ENCODE measurements around the gene ATP8A2.

GRCh38 chr13:25934127-25934526 is 562.4 kb downstream of the ATP8A2 start:
- TF ChIP-seq, protein P1, sequence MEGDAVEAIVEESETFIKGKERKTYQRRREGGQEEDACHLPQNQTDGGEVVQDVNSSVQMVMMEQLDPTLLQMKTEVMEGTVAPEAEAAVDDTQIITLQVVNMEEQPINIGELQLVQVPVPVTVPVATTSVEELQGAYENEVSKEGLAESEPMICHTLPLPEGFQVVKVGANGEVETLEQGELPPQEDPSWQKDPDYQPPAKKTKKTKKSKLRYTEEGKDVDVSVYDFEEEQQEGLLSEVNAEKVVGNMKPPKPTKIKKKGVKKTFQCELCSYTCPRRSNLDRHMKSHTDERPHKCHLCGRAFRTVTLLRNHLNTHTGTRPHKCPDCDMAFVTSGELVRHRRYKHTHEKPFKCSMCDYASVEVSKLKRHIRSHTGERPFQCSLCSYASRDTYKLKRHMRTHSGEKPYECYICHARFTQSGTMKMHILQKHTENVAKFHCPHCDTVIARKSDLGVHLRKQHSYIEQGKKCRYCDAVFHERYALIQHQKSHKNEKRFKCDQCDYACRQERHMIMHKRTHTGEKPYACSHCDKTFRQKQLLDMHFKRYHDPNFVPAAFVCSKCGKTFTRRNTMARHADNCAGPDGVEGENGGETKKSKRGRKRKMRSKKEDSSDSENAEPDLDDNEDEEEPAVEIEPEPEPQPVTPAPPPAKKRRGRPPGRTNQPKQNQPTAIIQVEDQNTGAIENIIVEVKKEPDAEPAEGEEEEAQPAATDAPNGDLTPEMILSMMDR (IDR thresholded peaks at IDR 0.05), result no peak
- TF ChIP-seq POLR2A (IDR thresholded peaks at IDR 0.05), result no peak
